ENCODE measurements around the gene LRRC34. TPM values are rescaled to one million over a fixed set of nuclear protein-coding genes. Genes with fewer than 3 reads are reported as not detected.

Gene LRRC34
- total and polyA plus RNA-seq, 9 of the 15 experiments (the other 6 are each of a cell fraction or from before 2014, with no cell fraction given) = 0.17 to 0.30 TPM; not detected in 7

DNA sequence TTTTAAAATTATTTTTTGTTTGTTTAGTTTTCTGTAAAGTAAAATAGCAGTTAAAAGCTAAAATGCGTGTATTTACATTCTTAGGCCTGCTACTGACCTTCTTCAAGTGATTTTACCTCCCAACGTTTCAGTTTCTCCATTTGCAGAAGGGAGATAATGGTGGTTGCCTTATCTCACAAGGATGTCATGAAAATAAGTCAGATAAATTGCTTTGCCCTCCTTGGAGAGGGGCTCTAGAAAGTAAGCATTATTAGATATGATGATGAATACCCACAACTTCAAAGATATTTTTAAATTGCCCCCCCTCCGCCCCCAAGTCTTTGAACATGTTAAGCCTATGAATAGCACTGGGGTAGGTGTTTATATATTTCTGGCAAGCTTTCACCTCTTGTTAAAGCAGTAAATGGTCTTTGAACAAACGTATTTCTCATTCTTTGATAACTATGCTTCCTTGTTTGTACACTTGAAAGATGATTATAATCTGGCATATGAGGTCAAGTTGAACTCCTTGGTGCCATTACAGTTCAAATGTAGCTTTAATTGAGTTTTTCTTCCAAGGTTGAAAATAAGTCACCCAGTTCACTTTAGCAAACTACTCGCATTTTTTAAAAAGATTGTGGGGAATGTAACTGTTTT is 54.2 kb downstream of the LRRC34 start (continued):
- TF ChIP-seq, protein P1, sequence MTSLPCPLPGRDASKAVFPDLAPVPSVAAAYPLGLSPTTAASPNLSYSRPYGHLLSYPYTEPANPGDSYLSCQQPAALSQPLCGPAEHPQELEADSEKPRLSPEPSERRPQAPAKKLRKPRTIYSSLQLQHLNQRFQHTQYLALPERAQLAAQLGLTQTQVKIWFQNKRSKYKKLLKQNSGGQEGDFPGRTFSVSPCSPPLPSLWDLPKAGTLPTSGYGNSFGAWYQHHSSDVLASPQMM (CRISPR knock-in tag; IDR thresholded peaks at IDR 0.05) = no peak
- TF ChIP-seq GATAD2B (IDR thresholded peaks at IDR 0.05; ENCODE audit: borderline replicate concordance) = peak; percentile 30; the same call in 1 of the 2 replicates
- TF ChIP-seq RCOR1 (IDR thresholded peaks at IDR 0.05; ENCODE audit: borderline replicate concordance in 1 of 2, low read depth in 2 of 2, low read length in 2 of 2) = peak in 1 of 2 experiments; percentile 78; a peak in 1 of 4 replicates
- peak; percentile 59; the same call in 1 of the 2 replicates for TF ChIP-seq SMARCE1 (IDR thresholded peaks at IDR 0.05)
- TF ChIP-seq DPF2 (IDR thresholded peaks at IDR 0.05) = peak; percentile 83
- TF ChIP-seq CCNT2 (IDR thresholded peaks at IDR 0.05; ENCODE audit: borderline replicate concordance, extremely low read depth, insufficient read length, low read depth, low read length) = peak; percentile 32

DNA sequence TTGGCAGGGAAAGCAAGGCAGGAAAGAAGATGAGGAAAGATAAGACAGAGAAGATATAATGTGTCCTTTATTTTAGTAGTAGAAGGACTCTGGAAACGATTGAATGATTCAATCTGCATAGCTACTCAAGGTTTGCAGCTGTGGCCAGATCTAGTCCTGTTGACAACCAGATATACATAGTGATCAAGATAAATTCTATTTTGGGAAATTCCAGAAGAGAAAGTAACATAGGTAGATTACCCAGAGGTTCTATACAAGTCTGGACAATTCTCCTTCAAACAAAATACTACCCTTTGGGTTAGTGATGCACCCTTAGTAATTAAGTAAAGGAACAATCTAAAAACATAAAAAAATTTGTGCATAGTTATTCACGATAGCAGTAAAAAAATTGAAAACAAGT is 57.2 kb downstream of the LRRC34 start:
- WGBS (ENCODE audit: insufficient coverage, low coverage, missing lambda C conversion rate) = 39% methylated on average over 2 of the region's 2 CpGs
- intact Hi-C loops (cut with micrococcal nuclease) (no loop called here), in situ Hi-C loops (cut with MboI) (no loop called here)
- BruUV-seq (replicated peaks) = no TSS peak
- Histone ChIP-seq H3K9ac (ENCODE audit: insufficient read depth in 1 of 2, low read depth in 2 of 2, low read length in 2 of 2) (no peak overlapping the region), H3K27me3 (ENCODE audit: control insufficient read depth in 2 of 2, insufficient read depth in 2 of 2, low read length in 2 of 2) (no peaks in the 10 kb centered on the region), H2AFZ (ENCODE audit: low read depth, low read length) (no peak overlapping the region), H3K9me3 (replicated peaks; ENCODE audit: control insufficient read depth, insufficient read depth, low read depth, low read length) (peaks cover 13% of the 10 kb centered on the region), H3K4me1 (replicated peaks in 1 of 2; ENCODE audit: control insufficient read depth in 2 of 2, insufficient read depth in 2 of 2, low read length in 2 of 2) (peaks cover 0 to 39% of the 10 kb centered on the region in 2 experiments; a peak in 4 of 5 replicates), H3K79me2 (ENCODE audit: control insufficient read depth, insufficient read depth, low read length) (no peaks in the 10 kb centered on the region), H4K20me1 (replicated peaks; ENCODE audit: control insufficient read depth, insufficient read depth, low read length) (no peaks in the 10 kb centered on the region), H3K9me1 (ENCODE audit: control insufficient read depth, insufficient read depth, low read length) (no peaks in the 10 kb centered on the region), H3K4me3 (no peak overlapping the region), H3K27ac (ENCODE audit: extremely low read depth, low read depth, low read length) (no peak overlapping the region), H3K36me3 (ENCODE audit: control insufficient read depth, insufficient read depth, low read length) (no peaks in the 10 kb centered on the region), H3K4me2 (ENCODE audit: insufficient read depth, low read length) (no peak overlapping the region)
- TF ChIP-seq MTA2 (IDR thresholded peaks at IDR 0.05; ENCODE audit: low read depth) (no peak), MEF2D (tag; conservative IDR thresholded peaks at IDR 0.05; ENCODE audit: low read depth) (0 out of 2 replicates have a peak, but pooled peaks have one; percentile 53)
- FAIRE-seq (no peak), DNase-seq (ENCODE audit: extremely low read depth in 1 of 4, low spot score in 3 of 4) (no peak), ATAC-seq (no peak)
- POLR2A ChIA-PET = no interaction called here
- CTCF ChIA-PET (ENCODE audit: low intra/inter-chr PET ratio) = no interaction called here
